OCI-M2 (cell line): ENCODE data around the gene SLC66A3.

Source experiments
- DNase-seq: peaks from one replicate; lab custom pipeline; 2025; ENCODE audit not compliant: unreplicated experiment; lab: John Stamatoyannopoulos, UW

The SLC66A3 gene

DNA sequence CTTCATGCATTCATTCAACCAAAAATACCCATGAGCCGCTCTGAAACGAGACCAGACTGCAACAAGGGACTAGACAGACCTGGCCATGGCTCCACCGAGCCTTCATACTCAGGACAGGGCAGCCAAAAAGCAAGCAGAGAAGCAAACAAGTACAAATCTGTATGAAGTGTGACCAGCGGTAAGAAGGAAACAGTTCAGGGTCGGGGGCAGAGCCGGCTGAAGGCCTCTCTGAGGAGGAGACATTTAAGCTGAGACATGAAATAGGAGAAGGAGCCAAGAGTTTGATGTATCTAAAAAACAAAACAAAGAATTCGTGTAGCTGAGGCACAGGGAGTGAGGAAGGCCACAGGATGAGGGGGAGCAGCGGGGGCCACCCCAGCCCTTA is 21.3 kb upstream of the SLC66A3 start:
- DNase-seq, result no peak

DNA sequence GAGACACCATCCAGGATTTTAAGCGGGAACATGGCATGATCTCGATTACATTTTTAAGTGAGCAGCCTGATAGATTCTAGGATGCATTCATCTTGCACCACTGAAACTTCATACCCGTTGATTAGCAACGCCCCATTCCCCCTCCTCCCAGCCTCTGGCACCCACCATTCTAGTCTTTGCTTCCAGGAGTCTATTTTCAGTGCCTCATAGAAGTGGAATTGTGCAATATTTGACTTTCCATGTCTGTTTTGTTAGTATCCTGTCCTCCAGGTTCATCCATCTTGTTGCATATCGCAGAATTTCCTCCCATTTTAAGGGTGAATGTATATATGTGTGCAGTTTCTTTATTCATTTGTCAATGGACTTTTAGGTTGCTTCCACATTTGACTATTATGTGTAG is 20.9 kb upstream of the SLC66A3 start:
- DNase-seq, result no peak

DNA sequence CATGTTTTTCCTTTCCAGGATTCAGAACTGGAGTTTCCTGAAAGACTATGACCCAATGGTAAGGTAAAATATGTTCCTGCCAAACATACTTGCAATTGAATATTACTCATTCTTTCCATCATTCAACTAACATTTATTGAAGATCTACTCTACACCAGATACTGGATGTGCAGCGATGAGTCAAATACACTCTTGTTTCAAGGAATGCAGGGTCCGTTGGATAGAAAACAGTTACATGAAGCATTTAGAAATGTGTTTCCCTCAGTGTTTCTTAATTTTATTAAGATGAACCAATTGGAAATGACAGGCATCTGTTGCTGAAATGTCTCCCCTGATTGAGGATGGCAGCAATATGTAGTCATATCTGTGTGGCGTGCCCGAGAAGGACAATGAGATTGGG is 14.8 kb upstream of the SLC66A3 start:
- DNase-seq, result no peak

DNA sequence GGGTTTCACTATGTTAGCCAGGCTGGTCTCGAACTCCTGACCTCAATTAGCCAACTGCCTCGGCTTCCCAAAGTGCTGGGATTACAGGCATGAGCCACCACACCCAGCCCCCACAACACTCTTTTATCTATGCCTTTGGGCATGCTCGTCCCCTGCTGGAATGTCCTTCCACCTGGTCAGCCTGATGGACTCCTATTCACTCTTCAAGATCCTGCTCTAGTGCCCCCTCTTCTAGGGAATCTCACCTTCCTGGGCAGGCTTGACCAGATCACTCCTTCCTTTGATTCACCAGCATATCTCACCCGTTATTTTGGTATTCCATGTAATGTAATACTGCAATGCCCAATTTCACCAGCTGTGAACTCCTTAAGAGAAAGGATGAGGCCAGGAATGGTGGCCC is 13.9 kb upstream of the SLC66A3 start:
- DNase-seq, result no peak

DNA sequence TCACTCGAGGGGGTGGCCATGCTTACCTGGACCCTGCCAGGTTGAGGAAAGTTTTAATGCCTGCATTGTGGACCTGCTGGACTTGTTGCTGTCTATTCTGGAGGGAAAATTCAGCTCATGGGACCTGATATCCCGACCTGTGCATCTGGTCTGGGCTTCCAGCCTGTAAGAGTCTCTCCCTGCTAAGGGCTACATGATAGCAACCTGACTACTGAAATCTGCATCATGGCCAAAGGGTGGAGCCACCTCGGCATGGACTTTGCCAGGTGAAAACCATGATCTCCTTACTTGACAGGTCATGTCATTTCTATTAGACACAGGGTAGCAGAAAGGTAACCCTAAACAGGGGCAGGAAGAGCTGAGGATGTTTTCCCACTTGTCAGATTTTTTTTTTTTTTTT is 12.9 kb upstream of the SLC66A3 start:
- no peak for DNase-seq

DNA sequence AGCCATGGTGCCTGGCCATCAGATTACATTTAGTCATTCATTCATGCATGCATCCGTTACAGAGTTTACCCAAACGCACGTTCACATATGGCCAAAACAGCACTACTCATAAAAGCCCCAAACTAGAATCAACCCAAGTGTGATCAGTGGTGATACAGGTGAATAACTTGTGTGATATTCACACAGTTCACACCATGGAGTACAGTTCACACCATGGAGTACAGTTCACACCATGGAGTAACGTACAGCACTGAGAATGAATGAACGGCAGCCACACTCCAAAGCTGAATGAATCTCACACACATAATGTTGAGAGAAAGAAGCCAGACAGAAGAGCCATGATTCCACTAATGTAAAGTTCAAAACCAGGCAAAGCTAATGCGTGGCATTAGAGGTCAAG is 12.3 kb upstream of the SLC66A3 start:
- DNase-seq, result no peak

DNA sequence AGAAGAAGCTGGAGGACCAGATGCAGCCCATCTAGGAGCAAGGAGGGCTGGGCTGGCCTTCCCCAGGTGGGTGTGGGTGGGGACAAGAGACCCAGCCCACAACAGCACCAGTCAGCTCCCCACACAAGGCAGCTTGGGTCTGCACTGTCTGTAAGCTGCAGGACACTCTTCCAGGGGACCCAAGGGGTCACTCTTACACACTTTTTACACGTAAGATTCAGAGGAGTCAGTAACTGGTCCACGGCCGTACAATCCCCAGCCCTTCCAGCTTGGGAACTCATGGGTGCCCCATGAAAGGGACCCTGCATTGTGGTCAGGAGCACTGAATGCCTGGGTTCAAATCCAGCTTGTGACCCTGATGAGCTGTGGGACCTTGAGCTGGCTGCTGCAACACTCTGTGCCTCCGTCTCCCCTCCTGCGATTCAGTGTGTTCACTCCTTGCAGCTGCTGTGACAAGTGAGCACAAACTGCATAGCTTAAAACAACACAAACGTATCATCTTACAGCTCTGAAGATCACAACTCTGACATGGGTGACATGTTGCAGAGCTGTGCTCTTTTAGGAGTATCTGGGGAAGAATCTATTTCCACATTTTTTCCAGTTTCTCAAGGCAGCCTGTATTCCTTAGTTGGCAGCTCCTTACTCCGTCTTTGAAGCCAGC is 11.1 kb upstream of the SLC66A3 start:
- DNase-seq, result no peak

DNA sequence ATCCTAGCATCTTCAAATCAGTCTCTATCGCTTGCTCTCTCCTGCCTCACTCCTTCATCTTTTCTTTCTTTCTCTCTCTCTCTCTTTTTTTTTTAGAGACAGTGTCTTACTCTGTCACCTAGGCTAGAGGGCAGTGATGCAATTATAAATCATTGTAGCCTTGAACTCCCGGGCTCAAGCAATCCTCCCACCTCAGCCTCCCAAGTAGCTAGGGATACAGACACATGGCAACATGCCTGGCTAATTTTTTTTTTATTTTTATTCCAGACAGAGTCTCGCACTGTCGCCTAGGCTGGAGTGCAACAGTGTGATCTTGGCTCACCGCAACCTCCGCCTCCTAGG is 10.6 kb upstream of the SLC66A3 start:
- no peak for DNase-seq

DNA sequence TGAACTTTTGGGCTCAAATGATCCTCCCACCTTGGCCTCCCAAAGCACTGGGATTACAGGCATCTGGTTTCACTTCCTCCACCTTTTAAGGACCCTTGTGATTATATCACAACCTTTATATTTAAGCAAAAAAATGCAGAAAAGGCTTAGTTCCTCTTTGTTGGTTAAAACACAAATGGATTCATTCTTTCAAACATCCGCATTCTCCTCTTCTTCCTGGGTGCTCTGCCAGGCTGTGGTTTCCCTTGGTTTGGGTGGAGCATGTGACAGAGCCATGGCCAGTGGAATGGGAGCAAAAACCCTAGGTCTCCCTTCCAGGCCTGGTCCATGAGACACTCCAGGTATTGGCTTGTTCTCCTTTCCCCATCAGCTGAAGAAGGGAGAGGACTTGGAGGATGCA is 9.9 kb upstream of the SLC66A3 start:
- DNase-seq, result no peak

DNA sequence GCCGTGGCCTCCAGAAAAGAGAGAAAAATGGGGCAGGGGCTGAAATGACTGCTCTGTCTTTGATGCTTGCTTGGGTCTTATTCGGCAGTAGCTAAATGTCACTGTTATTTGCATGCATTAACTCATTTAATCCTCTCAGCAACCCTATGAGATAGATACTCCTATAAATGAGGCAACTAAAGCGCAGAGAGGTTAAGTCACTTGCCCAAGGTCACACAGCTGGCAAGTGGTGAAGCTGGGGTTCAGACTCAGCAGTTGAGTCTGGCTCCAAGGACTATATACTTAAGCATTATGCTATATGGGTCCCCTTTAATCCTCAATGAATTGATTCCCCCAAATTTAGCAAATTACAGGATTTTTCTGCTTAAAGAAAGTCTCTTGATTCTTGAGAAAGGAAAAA is 9.2 kb upstream of the SLC66A3 start:
- DNase-seq, result no peak

DNA sequence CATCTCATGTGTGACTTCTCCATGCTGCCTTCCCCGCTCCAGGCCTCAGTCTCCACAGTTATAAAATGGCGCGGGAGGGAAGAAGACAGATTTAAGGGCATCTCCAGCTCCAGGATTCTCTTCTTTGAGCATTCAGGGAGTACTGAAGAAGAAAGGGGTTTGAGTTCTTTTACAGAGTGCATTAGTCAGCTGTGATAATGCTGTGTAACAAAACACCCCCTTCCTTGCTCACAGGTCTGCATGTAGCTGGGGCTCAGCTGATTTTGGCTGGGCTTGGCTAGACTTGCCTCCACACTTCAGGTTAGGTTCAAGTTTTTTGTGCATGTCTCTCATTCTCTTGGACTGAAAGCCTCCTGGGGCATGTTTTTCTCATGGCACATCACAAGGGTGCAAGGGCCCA is 8.0 kb upstream of the SLC66A3 start:
- DNase-seq, result no peak

DNA sequence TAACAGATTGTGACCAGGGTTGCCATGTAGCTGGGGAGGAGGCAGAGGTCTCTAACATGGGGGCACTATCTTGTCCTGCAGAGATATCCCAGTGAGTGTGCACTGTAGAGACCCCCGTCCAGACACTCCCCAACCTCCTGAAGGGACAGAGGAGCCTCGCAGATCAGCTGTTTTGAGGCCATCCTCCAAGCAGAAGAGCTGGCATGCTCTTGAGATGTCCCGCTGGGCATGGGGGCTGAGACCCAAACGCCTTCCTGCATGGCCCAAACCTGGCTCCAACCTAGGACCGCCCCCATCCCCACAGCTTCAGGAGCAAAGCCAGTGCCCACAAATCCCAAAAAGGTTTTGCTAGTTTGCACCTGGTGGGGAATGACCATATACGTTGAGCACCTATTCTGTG is 2.7 kb upstream of the SLC66A3 start:
- DNase-seq, result no peak

DNA sequence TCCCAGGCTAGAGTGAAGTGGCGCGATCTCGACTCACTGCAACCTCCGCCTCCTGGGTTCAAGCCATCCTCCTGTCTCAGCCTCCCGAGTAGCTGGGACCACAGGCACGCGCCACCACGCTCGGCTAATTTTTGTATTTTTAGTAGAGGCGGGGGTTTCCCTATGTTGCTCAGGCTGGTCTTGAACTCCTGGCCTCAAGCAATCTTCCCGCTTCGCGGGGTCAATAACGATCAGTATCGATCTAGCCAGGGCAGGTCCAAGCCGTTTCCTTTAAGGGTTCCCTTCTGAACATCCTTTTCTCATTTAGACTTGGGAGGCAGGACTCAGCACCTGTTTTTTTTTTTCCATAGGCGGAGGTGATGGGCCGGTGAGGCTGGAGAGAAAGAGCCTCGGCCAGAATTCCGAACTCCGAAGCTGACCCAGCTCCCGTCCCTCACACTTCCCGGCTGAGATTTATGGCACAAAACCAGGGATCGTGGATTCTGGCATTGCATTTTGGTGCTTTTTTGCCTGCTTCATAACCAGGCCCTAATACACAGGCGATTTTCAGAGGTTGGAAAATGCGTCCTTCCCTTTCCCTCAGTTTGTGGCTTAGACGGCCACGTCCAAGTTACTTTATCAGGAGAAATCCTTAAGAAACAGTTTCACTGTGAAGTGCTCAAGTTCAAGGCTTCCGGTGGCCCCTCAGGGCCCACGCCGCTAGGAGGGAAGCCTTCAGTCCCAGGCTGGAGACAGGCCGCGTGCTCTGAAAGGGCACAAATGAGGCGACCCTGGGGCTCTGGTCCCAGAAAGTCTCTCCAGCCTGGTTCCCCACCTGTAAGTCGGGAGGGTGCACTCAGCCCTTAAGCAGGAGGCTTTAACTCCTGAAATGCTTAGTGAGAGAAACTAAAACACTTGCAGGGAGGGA is 998 bp upstream of the SLC66A3 start:
- DNase-seq, result no peak

DNA sequence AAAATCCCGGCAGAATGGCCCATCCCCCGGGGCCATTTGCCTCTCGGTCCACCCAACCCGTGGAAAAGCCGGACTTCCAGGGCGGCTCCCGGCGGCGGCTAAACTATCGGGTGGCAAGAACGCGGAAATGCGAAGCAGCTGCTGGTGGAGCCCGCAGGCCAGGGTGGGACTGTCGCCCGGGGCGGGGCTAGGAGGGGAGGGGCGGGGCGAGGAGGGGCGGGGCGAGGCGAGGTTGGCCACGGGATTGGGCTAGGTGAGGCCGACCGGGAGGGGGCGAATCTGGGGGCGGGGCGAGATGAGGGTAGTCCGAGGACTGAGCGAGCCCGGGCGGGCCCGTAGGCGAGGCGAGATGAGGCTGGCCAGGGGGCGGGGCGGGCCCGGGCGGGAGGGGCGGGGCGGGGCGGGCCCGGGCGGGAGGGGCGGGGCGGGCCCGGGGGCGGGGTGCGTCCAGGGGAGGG is 315 bp upstream of the SLC66A3 start:
- DNase-seq, result no peak

DNA sequence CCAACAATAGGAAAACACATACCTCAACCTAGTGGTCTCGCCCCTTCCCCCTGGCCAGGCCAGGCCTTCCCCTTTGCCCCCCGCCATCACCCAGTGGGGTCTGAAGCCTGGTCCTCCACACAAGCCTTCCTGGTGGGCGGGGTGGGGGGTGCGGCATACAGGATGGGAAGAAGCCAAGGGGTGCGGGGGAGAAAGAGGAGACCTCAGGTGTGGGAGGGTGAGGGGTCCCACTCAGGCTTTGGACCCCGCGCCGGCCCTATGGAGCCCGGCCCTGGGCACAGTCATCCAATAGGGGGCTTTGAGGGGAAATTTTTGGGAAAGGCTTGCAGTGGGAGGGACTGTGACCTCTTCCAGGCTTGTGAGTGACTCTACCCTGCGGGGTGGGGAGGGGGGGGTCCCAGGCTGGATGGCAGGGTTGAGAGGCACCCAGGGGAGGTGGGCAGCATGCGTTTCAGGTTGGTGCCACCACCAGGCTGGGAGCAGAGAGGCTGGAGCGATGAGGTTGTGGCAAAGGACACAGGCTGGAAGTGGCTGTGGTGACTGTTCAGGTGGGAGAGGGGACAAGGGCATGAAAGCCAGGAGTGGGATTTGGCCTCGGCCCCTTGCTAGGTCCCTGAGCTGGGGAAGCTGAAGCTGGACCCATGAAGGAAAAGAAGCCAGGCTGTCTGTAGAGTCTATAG is 1.3 kb downstream of the SLC66A3 start:
- DNase-seq, result no peak

DNA sequence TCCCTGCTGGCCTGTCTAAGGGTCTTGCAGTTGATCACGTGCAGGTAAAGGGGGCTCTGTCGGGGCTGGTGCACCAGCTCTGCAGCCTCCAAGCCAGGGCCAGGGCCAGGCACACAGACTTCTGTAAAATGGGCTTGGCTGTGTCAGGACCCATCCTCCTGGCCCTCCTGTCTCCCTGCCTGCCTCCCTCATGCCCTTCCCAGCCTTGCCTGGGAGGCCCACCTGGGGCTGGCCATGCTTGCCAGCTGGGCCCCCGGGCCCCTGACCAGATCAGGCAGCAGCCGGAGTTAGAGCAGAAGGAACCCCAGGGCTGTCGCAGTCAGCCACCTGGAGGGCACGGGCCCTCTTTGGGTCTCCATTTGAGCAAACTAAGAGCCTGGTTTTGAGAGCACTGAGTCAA is 2.0 kb downstream of the SLC66A3 start:
- DNase-seq, result no peak

DNA sequence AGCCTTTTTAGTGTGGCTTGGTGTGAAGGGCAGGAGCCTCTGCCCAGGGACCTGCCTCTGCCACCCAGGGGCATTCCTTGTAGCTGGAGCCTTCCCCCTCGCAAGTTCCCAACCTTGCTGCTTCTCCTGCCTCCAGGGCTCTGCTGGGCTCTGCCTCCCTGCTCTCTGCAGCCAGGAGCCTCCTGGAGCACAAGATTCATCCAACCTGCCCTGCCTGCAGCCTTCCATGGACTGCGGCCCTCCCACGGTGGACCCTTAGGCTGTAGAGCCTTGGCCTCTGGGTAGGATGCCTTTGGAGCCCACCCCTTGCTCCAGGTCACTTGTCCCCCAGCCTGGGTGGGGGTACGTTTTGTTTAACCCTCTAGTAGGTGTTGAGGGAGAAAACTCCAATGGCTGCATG is 2.5 kb downstream of the SLC66A3 start:
- DNase-seq, result no peak

DNA sequence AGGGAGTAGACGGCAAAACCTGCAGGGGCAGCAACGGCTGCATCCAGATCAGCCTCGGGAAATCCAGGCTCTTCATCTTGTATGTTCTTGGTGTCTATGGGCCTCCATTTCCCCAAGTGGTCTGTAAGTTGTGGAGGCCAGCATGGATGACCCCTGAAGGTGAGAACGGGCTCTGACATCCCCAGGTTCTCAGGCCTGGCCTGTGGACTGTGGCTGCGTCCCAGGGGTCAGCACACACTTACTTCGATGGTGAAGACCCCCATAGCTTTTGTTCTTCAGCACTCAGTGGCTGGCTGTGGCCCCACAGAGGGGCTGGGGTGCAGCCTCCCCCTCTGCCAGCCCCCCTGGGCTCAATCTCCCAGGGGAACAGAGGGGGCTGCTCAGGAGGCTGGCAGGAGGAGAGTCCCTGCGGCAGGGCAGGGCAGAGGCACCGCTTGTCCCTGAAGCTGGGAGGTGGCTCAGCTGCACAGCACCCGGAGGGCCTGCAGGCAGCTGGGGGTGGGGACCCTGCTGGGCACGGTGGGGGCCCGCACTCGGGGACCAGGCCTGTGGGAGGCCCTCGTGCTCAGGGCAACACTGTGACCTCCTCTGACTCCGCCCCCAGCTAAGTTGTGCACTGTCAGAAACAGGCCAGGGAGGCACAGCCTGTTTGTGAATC is 3.8 kb downstream of the SLC66A3 start:
- no peak for DNase-seq

DNA sequence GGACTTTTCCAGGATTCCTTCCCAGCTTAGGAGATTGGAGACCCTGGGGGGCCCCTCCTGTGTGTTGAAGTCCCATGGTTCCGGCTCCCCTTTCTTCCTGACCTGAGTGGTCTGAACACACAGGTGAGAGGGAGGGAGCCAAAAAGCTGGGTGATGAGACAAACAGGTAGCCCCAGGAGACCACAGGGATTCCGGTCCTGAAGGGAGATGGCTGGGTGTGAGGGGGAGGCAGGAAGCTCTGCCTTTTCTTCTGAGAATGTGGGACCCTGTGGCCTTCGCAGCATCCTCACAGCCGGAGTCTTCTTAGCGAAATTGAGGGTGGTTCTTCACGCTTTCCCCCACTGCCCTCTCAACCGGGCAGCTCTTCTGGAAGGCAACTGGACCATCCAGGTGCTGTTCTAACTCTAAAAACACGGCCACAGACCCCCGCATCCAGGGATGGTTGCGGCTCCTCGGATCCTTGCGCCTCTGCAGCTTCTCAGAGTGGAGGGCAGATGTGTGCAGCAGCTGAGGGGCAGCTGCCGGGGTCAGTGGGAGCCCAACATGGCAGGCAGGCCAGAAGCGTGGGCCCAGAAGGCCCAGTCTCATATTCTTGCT is 4.4 kb downstream of the SLC66A3 start:
- DNase-seq, result no peak

DNA sequence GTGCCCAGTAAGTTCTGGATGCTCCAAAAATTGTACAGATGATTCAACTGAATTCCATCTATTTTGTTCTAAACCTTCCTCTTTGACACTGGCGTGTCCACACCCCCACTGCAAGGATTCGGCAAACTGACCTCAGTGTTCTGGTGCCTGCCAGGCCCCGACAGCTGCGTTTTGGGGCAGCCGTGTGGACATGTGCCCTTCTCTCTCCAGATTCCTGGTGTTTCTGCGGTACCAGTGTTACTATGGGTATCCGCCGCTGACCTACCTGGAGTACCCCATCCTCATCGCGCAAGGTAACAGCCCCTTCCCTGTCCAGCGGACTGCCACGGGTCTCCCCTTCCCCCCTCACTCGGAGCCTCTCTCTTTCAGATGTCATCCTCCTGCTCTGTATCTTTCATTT is 5.0 kb downstream of the SLC66A3 start:
- DNase-seq, result no peak

DNA sequence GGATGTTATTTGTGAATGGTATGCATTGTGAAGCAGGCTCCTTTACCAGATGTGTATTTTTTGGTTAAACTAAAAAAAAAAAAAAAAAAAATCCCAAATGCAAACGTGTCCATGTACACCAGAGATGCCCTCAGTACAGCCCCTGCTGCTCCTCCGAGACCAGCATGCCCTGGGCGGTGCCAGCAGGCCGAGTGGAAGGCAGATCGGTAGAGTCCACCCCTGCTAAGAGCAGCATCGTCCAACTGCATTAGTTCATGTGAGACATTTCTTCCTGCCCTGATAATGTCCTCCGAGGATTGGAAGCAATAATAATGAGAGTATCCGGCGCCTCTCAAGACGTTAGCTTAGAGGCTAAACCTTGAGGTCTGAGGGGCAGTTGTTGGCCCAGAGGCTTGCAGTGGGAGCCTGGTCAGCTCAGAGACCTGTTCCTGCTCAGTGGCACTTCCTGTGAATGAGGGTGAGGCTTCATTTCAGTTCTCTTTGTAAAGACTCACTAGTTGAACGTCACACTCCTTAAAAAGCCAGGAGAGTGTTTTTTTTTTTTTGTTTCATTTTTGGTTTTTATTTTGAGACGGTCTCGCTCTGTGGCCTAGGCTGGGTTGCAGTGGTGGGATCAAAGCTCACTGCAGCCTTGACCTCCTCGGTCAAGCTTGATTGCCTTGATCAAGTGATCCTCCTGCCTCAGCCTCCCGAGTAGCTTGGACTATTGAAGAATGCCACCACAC is 5.6 kb downstream of the SLC66A3 start:
- no peak for DNase-seq
